ENCODE measurements around the gene APRT.

DNA sequence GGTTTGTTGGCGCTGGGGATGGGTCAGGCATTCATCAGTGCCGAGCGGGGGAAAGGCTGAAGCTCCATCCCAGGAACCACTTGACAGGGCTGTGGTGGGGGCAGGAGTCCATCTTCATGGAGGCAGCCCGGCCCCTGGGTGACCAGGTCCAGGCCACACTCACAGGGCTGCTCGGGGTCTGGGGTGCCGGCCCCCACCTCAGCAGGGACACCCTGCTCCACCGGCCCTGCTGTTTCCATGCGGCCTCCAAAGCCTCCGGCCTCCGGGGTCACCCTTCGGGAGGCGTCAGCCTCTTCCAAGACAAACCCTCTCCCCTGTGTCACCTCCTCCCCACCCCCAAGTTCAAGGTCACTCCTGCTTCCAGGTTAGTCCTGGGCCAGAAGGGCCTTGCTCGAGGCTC lies 22.9 kb upstream of the APRT start:
- TF ChIP-seq SP1 (IDR thresholded peaks at IDR 0.05; ENCODE audit: low read depth, low read length) = no peak
- TF ChIP-seq CEBPB (IDR thresholded peaks at IDR 0.05; ENCODE audit: low read depth, low read length) = no peak
- TF ChIP-seq POLR2A (IDR thresholded peaks at IDR 0.05; ENCODE audit: control extremely low read depth in 1 of 2, low read depth in 2 of 2, low read length in 2 of 2) = no peak
- TF ChIP-seq TAF7 (optimal IDR thresholded peaks at IDR 0.05; ENCODE audit: borderline replicate concordance, low read depth, low read length) = no peak
- no peak for TF ChIP-seq SUZ12 (IDR thresholded peaks at IDR 0.05; ENCODE audit: low read length)
- no peak for TF ChIP-seq ATF3 (IDR thresholded peaks at IDR 0.05; ENCODE audit: insufficient read depth, low read depth, low read length)
- TF ChIP-seq POLR2AphosphoS5 (IDR thresholded peaks at IDR 0.05; ENCODE audit: low read depth, low read length) = no peak
- no peak for TF ChIP-seq TEAD4 (IDR thresholded peaks at IDR 0.05; ENCODE audit: low read depth, low read length)
- TF ChIP-seq TCF12 (IDR thresholded peaks at IDR 0.05; ENCODE audit: low read depth, low read length) = no peak
- TF ChIP-seq, protein P1, sequence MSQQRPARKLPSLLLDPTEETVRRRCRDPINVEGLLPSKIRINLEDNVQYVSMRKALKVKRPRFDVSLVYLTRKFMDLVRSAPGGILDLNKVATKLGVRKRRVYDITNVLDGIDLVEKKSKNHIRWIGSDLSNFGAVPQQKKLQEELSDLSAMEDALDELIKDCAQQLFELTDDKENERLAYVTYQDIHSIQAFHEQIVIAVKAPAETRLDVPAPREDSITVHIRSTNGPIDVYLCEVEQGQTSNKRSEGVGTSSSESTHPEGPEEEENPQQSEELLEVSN (IDR thresholded peaks at IDR 0.05) = no peak
- no peak for TF ChIP-seq EZH2 (IDR thresholded peaks at IDR 0.05; ENCODE audit: low read depth, low read length, severe bottlenecking)
- TF ChIP-seq EP300 (IDR thresholded peaks at IDR 0.05; ENCODE audit: borderline replicate concordance in 1 of 2, low read depth in 2 of 2, low read length in 2 of 2) = no peak
- TF ChIP-seq CTBP2 (IDR thresholded peaks at IDR 0.05; ENCODE audit: borderline replicate concordance, insufficient read depth, insufficient read length, low read length) = no peak
- no peak for TF ChIP-seq SIX5 (IDR thresholded peaks at IDR 0.05; ENCODE audit: low read depth, low read length)

Measured in H1 (cell line).